GM21528 (cell line): ENCODE data around the gene MOV10L1.
"Not testable (repeated sequence)": the region's sequence is repeated elsewhere in the genome, so short reads cannot be mapped to it uniquely, and the experiment has no call there.

ENCODE experiments used
- ATAC-seq: cut with Tn5 transposase; IDR thresholded peaks from one replicate; pipeline ENCODE4 v1.9.1; 2021; ENCODE audit warnings: mild to moderate bottlenecking, moderate library complexity; ENCODE audit not compliant: unreplicated experiment, low FRiP score

The MOV10L1 gene

DNA sequence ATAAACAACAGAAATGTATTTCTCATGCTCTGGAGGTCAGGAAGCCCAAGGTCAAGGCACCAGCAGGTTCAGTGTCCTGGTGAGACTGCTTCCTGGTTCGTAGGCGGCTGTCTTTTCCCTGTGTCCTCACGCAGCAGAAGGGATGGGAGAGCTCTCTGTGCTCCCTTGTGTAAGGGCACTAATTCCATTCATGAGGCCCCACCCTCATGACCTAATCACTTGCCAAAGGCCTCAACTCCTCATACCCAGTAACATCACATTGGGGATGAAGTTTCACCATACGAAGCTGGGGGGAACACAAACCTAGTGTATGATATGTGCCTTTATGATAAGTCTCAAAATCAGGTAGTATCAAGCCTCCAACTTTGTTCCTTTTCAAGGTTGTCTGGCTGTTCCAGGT is 42.1 kb downstream of the MOV10L1 start:
- ATAC-seq, result no peak

DNA sequence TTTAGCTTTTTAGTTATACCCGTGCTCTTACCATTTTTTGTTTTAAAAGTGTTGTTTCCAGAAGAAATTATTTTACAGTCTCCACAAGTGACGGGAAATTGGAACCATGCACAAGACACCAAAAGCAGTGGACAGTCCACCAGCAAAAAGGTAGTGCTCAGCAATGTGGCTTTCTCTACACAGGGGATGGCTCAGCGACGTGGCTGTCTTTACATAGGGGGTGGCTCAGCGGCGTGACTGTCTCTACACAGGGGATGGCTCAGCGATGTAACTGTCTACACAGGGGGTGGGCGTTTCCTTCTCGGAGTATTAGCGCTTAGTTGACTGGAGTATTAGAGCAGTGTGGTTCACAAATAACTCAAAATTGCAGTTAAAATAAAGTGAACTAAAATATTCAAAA is 44.7 kb downstream of the MOV10L1 start:
- ATAC-seq, result no peak

DNA sequence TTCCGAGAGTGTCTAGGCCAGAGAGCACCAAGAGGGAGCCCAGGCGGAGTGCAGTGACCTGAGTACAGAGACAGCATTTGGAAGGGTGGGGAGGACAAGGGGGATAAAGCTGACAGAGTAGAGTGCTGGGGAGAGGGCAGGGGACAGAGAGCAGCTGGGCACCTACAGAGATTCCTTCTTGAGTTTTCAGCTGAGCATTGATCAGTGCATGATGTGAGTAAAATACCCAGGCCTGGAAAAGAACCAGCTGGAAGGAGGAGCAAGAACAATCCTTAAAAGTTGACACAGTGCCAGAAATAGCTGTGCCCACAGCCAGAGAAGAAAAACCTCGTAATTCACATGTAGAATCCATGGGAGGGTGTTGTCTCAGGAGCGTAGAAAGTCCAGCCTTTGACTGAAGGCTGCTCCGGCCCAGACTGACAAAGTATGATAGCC is 46.8 kb downstream of the MOV10L1 start:
- no peak for ATAC-seq

DNA sequence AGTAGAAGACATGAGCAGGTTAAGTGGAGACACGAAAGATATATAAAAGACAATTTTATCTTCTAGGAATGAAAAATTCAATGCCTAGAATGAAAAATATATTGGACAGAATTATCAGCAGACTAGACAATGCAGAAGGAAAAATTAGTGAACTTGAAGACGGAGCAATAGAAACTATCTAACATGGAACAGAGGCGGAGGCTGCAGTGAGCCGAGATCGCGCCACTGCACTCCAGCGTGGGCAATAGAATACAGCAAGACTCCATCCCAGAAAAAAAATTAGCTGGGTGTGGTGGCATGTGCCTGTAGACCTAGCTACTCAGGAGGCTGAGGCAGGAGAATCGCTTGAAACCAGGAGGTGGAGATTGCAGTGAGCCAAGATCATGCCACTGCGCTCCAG is 47.5 kb downstream of the MOV10L1 start:
- ATAC-seq, result not testable (repeated sequence)

DNA sequence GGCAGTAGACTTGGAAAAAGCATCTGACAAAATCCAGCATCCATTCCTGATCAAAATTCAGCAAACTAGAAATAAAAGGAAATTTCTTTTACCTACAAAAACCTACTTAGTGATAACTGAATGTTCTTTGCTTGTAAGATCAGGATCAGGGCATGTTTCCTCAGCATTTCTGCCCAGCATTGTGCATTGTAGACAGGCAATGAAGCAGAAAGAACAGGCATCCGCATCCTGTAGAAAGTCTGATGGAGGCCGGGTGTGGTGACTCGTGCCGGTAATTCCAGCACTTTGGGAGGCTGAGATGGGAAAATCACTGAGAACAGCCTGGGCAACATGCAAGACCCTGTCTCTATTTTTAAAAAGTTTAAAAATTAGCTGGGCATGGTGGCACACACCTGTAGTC is 48.2 kb downstream of the MOV10L1 start:
- no peak for ATAC-seq

DNA sequence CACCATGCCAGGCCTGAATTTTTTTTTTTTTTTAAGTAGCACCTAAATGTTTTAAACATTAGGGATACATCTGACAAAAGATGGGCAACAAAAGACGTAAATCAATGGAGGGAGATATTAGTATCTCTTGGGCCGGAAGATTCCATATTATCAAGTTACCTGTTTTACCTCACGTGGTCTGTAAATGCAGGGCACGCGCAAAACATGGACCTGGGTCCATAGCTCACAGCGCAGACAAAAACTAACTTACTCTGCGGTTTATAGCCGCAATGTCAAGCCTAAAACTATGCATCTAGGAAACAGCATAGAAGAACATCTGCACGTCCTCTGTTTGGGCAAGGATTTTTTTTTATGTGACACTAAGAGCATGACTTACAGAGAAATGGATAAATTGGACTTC is 49.2 kb downstream of the MOV10L1 start:
- no peak for ATAC-seq

DNA sequence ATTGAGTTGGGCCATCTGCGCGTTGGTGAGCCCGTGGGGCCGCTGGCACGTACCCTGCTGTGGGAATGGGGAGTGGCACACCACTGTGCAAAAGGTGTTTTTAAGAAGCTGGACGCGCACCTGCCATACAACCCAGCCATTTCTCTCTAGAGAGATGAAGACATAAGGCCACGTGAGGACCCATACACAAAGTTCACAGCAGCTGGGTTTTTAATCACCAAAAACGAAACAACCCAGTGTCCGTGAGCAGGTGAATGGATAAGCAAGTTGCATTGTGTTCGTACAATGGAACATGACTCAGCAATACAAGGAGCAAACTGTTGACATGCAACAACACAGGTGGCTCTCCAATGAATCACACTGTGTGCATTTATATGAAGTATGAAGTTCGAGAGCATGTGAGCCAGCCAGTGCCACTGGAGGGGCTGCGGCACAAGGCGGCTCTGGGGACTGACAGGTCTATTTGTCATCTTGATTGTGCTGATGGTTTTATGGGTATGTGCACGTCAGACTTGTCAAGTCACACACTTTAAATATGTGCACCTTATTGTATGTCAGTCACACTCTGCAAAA is 50.1 kb downstream of the MOV10L1 start:
- no peak for ATAC-seq

DNA sequence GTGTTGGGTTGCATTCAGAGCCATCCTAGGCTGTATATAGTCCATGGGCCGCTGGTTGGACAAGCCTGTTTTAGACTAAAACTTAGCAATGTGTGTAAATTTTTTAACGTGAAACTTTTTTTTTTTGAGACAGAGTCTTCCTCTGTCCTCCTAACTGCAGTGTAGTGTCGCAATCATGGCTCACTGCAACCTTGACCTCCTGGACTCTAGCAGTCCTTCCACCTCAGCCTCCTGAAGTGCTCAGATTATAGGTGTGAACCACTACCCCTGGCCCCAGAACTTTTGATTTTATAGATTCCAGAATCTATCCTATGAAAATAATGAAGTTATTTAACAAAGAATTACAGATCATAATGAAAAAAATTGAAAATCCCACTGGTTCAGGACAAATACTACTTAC is 50.8 kb downstream of the MOV10L1 start:
- ATAC-seq, result no peak

DNA sequence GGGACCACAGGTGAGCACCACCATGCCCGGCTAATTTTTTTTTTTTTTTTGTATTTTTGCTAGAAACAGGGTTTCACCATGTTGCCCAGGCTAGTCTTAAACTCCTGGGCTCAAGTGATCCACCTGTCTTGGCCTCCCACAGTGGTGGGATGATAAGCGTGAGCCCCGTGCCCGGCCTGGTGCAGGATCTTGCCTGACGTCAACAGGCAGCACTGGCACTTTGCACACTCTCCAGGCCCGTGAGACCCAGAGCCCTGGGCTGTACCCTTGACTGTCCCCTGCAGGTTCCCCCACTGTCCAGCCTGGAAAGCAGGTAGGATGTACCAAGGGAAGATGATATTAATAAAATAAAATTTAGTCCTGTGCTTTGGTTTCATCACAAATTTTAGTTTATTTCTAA is 51.7 kb downstream of the MOV10L1 start:
- ATAC-seq, result no peak

DNA sequence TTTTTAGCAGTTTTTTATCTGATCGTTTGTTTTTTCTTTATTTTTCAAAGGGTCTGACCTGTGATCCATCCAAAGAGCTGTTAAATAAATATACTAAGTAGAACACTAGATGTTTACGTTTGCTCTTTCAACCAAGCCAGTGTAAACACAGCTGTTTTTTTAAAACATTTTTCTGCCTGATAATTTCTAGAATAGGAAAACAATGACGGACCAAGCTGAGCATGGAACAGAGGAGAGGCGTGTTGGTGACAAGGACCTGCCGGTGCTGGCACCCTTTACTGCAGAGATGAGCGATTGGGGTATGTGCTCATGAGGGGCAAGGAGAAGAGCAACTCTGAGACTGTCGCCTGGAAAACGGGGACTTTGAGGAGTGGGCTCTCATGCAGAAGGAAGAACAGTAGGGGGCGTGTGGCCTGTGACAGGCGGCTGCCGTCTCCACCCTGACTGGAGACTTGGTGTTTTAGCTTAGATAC is 52.1 kb downstream of the MOV10L1 start:
- ATAC-seq, result no peak

DNA sequence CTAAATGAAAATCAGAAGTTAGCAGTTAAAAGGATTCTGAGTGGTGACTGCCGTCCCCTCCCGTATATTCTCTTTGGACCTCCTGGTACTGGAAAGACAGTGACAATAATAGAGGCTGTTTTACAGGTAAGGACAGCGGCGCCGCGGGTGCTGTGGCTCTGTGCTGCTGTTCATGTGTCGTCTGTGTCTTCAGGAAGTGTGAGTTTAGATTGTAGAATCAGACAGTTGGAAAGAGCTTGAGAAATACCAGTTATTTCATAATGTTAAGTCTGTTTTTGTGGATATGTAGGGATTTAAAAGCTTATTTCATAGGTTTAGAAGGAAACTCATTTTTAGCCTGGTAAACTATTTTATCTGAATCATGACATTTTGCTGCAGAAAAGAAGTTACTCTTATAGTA is 53.3 kb downstream of the MOV10L1 start:
- ATAC-seq, result no peak

DNA sequence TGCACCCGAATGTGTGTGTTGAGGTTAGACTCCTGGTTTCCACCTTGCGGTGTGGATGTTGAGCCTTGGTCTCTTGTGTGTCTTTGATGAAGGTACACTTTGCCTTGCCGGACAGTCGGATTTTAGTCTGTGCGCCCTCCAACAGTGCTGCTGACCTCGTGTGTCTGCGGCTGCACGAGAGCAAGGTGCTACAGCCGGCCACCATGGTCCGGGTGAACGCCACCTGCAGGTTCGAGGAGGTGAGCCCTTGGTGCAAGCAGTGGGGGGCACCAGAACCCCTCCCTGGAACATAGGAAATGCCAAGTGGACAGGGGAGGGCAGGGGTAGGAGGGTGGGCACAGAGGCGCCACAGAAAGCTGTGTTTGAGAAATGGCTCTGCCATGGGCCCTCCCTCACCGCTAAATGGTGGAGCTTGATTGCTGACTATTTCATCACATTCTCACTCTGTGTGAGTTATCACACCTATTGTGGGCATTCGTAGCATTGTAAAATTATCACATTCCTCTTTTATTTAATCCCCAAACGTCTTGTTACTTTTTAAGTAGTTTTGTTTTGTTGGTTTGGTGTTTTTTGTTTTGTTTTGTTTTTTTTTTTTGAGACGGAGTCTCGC is 54.3 kb downstream of the MOV10L1 start:
- no peak for ATAC-seq

DNA sequence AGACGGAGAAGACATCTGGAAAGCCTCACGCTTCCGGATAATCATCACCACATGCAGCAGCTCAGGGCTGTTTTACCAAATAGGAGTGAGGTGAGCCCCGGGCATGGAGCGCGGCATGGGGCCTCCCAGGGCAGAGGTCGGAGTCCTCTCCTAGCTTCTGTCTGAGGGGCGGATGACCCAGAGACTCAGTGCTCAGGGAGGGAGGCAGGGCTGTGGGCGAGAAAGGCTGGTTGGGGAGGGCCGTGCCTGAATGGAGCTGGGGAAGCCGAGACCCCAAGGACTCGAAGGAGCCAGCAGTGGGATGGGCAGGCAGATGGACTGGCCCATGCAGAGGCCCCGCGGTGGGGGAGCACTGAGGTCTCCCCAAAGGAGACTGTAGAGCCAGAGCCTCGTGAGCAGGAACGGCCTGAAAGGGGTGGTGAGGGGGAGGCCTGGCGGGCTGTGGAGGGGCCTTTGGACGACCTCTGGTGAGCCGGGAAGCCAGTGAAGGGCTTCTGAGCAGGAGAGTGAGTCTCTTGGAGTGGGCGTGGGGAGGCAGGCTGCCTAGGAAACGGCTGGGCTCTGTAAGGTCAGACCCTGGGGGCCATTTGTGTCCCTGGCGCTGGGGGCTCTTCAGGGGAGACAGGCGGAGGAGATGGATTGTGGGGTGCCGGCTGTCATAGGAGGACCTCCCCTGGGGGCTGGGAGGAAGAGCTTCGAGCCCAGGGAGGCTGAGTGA is 56.1 kb downstream of the MOV10L1 start:
- ATAC-seq, result no peak

DNA sequence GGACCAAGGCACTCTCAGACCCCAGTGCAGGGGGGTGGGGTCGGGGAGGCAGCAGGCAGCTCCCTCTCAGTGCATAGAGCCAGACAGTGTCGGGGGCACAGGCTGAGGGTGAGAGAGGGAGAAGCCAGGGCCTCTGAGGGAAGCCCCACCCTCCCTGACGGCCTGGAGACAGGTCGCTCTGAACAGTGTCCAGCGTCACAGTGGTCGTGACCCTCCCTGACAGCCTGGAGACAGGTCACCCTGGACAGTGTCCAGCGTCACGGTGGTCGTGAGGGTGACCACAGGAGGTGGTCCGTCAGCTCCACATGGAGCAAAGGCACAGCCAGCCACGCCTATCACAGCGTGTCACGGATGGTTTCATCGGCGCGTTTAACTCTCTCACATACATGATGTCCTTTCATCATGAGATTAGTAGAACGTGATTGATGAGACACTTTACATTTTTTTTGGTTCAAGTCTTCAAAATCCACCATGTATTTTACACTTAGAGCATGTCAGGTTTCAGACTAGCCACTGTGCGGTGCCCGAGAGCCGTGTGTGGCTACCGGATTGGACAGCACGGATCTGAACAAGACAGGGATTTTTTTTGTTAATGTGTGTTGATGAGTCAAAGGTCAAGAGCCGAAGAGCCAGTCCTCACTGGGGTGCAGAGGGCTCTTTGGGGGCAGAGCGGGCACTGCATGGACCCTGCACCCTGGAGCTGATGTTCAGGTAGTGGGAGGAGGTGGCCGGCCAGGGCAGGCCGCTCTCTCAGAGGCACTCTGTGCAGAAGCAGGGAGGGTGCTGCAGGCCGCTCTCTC is 56.8 kb downstream of the MOV10L1 start:
- no peak for ATAC-seq

DNA sequence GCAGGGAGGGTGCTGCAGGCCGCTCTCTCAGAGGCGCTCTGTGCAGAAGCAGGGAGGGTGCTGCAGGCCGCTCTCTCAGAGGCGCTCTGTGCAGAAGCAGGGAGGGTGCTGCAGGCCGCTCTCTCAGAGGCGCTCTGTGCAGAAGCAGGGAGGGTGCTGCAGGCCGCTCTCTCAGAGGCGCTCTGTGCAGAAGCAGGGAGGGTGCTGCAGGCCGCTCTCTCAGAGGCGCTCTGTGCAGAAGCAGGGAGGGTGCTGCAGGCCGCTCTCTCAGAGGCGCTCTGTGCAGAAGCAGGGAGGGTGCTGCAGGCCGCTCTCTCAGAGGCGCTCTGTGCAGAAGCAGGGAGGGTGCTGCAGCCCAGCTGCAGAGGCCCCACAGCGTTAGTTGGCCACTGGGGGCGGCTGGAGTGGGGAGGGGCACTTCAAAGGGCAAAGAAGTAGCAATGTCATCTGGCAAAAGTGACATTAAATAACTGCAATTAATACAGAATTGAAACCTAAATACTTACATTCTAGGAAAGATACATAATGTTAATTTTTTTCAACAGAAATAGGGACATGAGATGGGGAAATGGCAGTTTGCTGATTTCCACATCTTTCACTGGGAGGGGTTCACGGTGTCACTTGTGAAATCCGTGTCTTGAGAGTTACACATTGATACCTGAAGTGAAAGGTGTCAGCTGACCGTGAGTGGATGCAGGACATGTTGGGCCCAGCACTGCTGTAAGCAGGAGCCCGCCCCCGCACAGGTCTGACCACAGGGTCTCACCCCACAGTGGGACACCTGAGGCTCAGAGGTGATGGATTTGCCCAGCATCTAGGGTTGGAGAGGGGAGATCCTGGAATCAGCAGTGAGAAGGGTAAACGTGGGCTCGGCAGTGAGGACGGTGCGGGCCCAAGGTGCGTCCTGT is 57.7 kb downstream of the MOV10L1 start:
- ATAC-seq, result not testable (repeated sequence)

DNA sequence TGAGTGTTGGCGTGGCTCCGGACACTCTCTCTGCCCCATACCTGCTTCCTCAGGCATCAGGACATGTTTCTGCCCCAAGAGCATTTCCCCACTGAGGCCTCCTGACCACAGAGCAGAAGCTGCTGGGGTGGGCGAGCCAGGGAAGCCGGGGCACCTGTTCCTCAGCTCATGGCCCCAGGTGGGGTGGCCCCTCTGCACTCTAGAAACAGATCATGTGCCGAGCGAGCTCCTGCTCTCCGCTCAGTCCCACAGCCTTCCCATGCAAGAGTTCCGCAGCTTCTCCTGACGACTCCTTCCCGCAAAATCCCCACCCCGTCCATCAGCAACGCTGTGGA is 58.3 kb downstream of the MOV10L1 start:
- ATAC-seq, result no peak

DNA sequence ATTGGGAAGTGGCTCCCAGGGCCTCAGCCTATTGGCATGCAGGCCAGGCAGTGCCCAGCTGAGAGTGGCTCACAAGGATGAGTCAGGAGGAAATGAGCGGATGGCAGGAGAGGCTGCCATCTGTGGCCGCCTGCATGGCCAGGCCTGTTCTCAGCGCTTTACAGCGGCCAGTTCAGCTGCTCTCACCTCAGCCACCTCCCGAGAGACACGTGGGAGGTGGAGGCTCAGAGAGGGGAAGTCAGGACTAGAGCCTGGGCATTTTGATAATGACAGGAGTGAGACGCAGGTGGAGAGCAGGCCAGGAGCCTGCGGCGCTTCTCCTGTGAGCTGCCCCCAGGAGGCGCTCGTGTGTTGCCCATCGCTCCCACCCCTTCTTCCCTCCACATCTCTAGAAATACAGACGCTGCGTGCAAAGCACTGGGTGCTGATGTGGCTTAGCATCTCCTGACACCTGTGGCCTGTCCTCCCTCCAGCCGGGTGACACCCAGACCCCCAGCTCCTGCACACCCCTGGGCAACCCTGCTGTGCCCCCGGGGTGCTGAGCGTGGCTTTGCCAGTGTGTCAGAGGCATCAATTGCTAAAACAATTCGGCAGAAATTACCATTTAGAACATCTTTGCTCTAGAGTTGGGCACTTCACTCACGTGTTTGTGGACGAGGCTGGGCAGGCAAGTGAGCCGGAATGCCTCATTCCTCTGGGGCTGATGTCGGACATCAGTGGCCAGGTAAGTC is 59.4 kb downstream of the MOV10L1 start:
- no peak for ATAC-seq

DNA sequence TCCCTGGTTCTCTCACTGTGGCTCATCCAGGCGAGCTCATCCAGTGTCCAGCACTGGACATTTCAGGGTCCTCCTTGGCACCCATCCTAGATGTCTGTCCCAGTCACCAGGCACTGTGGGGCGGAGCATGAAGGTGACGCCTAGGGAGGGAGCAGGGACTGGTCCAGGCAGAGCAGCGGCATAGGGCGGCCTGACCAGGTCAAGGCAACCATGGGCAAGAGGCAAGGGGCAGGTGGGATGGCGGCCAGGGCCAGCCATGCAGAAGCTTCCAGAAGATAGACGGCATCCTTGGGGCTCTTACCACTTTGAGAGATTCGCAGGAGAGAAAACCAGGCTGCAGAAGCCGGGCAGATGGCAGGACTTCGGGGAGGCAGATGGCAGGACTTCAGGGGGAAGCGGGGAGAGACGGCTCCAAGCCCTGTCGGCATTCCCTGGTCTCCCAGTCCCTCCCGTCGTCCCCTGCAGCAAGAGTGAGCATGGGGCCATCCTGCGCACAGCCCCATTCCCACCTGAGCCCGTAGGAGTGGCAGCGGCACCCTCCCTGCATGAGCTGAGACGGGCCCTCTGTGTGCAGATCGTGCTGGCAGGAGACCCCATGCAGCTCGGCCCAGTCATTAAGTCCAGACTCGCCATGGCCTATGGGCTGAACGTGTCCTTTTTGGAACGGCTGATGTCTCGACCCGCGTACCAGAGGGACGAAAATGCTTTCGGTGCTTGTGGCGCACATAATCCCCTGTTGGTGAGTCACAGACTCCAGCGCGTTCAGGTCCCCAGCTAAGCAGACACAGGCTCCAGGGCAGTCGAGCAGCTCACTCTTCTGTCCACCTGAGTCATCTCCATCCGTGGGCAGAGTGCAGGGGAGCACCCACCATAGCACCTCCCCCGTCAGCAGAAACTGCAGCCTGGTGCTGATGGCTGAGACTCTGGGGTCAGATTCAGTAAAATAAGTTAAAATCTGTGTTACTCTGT is 60.6 kb downstream of the MOV10L1 start:
- no peak for ATAC-seq
